ENCODE results near the gene DOC2B.
"Not testable (repeated sequence)": the region's sequence is repeated elsewhere in the genome, so short reads cannot be mapped to it uniquely, and the experiment has no call there.

The DOC2B gene

DNA sequence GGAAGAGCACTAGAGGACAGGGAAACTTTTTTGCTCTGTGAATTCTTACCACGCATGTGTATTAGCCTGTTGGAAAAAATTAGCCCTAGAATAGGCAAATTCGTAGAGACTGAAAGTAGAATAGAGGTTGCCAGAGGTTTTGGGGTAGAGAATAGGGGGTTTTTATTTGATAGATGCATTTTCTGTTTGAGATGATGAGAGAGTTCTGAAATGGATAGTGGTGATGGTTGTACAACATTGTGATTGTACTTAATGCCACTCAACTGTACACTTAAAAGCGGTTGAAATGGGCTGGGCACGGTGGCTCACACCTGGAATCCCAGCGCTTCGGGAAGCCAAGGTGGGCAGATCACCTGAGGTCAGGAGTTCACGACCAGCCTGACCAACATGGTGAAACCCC is 8.0 kb upstream of the DOC2B start:
- no peak for DNase-seq (ENCODE audit: low read depth)

DNA sequence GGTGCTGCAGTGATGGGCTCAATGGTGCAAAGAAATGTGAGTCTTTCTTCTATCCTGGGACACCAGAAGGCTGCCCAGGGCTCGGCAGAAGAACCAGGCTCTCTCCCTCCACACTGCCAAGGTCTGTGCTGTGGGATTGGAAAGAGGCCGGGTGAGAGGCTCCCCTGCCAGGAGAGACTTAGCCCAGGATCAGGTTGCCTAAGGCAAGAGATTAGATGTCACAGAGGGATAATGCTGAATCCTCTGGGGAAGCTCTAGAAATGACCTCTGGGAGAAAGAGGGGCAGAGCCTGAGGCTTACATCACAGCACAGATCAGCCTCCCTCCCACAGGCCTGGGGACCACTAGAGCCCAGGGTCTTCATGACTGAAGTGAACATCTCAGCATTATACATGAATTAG is 5.7 kb upstream of the DOC2B start:
- no peak for DNase-seq (ENCODE audit: low read depth)

DNA sequence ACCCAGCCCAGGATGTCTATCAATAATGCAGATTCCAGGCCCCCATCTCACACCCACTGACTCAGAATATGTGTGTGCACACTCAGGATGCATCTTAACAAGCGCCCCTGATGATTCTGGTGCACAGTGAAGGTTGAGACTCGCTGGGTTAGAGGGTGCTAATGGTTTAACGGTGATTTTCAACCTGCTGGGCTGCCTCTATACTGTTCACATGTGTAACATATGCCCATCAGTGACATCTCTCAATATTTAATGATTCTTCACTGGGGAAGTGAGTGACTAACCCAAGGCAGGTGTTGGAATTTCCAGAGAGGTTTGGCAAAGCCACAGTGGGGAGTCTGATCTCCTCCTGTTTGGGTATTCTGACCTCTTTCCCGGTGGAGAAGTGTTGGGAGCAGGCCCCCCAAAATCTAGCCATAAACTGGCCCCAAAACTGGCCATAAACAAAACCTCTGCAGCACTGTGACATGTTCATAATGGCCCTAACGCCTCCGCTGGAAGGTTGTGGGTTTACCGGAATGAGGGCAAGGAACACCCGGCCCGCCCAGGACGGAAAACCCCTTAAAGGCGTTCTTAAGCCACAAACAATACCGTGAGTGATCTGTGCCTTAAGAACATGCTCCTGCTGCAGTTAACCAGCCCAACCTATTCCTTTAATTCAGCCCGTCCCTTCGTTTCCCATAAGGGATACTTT is 4.1 kb upstream of the DOC2B start:
- no peak for DNase-seq (ENCODE audit: low read depth)

DNA sequence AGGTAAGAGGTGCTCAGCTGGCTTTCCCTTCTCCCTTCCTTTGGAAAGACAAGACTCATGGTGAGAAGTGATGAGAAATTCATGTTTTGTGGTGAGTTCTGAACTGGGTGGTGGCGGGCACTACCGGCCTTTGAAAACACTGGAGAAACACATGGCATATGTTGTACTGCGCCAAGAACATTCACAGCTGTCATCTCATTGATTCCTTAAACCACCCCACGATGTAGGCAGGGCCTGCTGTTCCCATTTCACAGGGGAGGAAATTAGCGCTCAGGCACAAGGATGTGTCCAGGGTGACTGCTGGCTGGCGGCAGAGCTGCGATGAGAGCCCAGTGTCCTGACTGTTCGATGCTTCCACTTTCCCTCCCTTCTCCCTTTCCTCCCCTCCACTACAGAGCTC is 1.6 kb upstream of the DOC2B start:
- DNase-seq (ENCODE audit: low read depth) = no peak

DNA sequence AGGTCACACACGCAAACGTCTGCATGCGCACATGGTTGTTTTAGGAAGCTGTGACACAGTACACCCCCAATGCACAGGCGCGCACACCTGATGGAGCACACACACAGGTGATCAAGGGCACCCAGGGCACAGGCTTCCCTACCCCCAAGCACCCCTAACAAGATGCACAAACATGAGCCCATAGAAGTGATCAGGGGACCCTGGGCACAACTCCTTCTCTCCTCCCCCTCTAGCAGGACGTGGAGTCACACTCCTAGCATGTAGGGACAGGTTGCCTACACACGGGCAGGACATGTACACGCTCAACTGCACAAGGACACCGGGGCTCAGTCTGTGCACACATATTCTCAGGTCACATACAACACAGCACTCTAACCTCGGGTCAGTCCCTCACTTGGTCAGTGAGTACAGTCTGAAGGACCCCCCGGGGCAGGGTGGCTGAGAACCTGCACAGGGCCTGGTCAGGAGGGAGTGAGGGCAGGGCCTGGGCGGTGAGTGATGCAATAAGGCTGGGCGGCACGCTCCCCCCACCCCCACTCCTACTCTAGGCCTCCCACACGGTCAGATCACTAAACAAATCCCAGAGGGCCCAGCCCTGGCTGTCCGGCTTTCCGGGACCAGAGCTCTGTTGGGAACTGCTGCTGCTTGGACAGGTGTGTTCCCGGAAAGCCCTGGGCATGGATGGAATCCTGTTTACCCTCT is 751 bp upstream of the DOC2B start:
- DNase-seq (ENCODE audit: low read depth) = no peak

DNA sequence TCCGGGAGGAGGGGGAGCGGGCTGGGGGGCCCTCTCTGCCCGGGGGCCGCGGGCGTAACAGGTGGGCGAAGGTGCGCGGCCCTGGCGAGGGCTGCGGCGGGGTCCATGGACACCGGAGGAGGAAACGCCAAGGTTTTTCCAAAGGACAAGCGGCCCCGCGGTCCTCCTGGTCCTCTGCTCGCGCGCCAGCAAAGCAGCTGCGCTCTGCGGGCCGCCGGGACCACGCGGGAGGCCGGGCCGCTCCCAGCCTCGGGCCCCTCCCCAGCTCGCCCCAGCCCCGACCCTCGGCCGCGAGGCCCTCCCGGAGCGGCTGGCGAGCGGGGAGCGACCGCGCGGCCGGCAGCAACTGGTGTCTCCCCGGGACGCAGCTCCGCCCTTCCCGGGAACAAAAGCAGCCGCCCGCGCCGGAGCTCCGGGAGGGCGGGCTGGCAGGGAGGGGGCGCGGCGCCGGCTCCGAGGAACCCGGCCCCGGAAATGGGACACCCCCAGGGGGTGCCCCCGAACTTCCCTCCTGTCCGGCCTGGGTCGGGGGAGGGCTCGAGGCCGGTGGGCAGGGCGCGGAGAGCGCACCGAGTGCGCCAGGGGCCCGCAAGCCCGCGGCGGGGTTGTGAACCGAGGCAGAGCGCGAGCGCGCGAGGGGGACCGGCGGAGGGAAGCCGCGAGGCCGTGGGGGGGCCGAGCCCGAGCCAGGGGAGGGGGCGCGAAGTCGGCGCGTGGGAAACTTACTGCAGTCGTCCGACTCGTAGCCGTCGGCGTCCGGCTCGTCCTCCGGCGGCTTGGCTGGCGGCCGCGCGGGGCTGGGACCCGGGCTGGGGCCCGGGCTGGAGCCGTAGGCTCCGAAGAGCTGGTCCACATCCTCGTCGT is 837 bp downstream of the DOC2B start:
- no peak for DNase-seq (ENCODE audit: low read depth)

DNA sequence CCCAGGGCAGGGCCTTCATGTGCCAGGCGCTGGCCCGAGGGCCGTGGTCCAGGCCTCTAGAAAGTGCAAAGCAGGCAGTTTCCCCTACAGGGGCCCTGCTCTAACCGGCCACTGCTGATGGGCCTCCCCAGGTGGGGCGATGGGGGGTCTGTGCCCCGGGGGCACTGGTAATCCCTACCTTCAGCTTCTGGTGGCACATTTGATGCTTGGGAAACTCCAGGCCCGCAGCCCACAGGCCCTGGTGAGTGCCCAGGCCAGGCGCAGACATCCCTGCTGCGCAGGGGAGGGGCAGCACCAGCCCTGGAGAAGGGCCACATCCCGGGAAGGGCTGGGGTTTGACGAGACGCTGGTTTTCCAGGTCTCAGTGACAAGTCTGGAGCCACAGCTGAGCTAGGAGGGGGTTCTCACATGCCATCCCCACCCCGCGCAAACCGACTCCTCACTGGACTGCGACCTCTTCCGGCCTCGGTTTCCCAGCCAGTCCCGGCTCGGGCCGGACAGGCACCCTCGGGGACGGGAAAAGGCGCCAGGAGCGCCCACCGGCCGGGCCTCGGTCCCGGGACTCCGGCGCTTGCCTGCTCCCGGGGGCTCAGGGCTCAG is 1.6 kb downstream of the DOC2B start:
- no peak for DNase-seq (ENCODE audit: low read depth)

DNA sequence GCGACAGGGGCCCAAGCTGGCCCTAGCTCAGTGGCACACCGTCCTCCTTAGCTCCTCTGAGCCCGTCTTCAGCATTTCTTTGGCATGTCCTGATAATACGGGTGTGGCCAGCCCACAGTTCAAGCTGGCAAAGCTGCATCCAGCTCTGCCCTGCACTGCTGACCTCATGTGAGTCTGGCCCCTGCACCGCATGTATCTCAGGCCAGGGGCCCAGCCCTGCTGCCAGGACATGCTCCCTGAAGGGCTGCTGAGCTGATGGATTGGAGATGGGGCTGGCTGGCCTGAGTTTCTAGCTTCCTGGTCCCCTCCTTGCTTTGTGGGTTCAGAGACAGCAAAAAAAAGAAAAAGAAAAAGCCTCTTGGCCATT is 2.4 kb downstream of the DOC2B start:
- no peak for DNase-seq (ENCODE audit: low read depth)

DNA sequence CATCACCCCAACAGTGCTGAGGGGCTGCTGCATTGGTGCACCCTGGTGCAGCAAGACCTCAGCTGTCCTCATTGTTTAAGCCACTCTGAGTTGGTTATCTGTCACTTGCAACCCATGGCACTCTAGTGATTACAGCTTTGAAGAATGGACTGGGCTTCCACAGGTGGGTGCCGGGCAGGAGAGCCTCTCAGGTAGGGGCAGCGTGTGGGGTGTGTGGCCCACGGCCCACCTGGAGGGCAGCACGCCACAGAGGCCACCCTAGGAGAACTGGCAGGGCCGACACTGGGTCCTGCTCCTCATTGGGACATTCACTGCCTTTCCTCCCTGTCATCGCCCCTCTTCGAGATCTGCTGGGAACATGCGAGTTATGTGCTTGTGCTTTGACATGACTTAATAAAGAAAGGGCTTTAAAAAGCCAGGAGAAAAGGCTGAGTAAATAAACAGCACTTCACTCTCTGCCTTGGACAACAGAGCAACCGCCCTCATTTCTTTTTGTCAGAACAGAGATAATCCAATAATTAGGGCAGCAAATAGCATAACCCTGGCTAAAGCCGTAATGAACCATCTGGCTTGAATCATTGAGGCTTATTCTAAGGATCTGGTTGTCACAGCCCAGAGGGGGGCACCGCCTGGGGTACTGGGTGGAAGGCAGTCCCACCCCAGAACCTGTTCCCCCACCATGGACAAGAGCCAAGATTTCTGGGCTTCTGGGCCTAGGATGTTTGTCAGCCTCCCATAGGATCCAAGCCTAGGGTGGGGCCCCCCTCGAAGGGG is 3.0 kb downstream of the DOC2B start:
- DNase-seq (ENCODE audit: low read depth) = no peak

DNA sequence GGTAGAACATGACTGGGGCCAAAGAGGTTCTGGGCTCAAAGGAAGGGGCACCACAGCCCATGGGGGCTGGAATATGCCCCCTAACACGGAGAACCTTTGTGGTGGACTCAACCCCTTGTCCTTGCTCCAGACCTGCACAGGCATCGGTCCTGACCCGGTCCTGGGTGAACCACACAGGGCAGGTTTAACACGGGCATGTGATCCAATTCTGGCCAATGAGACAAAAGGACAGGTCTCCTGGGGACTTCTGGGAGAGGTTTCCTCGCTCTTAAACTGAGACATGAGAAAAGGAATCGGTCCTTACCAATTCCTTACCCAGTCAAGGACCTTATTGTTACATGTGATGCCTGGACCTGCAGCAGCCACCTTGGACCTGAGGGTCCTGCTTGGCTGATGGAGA is 3.7 kb downstream of the DOC2B start:
- no peak for DNase-seq (ENCODE audit: low read depth)

DNA sequence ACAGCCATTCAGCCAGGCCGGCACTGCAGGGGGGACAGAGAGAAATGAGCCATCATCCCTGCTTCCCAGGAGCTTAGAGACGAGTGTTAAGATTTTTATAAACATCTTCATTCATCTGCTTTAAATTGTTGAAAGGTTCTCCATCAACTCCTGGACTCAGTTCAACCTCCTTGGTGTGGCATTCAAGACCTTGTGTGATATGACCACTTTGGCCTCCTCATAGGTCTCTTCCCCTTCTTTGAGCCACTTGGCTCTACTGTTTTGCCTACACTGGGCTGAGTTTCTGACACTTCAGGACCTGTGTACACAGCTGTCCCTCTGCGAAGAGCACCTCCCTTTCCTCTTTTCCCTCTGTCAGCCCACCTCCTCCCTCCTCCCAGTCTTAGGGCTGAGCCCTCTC is 4.3 kb downstream of the DOC2B start:
- no peak for DNase-seq (ENCODE audit: low read depth)

DNA sequence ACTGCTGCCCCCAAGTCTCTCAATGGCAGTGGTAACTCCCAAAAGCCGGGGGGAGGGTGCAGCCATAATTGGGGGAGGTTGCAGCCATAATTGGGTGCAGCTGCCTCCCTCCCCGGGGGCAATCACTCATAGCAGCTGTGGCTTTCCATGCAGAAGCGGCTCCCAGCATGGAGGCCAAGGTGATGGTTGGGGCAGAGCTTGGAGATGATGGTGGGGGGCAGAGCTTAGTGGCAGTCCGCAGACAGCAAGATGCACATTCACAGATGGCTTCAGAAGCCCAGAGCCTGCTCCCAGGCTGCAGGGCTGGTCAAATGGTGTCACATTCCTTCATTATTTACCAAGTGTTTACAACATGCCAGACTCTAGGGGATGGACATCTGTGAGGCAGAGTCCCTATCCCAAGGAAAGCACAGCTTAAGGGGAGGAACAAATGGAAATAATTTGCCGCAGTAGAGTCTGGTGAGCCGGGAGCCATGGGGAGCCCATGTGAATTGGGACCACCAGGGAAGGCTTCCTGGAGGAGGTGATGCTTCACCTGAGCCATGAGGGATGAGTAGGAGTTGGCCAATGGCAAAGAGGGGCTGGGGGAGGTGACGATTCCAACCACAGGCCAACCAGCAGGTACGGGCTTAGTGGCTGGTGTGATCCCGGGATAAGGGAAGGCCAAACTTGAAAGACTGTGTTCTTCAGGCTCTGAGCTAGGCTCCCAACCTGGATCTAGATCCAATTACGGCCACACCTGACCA is 8.1 kb downstream of the DOC2B start:
- no peak for DNase-seq (ENCODE audit: low read depth)

DNA sequence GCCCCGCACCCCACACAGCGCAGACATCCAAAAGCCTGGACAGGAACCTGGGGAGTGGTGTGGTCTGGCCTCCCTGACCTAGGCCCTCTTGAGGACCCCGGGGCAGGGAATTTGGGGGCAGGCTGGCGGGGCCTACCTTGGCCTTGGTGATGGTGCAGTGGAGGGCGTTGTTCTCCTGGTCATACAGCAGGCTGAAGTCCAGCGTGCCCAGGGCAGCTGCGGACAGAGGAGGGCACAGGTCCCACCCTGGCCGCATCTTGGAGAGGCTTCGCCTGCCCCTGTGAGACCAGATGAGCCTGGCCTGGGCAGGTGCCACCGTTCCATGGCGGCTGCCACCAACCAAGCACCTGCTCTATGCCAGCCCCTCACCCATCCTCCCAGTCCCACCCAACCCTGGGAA is 9.0 kb downstream of the DOC2B start:
- DNase-seq (ENCODE audit: low read depth) = no peak

DNA sequence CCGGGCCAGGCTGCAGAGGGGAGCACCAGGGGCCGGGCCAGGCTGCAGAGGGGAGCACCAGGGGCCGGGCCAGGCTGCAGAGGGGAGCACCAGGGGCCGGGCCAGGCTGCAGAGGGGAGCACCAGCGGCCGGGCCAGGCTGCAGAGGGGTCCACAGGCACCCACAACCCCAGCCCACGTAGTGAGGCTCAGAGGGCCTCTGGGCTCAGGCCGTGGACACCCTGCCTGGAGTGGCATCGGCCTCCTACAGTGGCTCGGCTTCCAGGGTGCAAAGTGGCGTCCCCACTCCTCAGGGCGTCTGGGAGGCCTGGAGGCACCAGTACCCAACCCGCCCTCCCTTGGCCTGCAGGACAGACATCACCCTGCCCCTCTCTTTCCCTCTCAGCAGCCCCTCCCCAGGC is 9.6 kb downstream of the DOC2B start:
- no peak for DNase-seq (ENCODE audit: low read depth)

DNA sequence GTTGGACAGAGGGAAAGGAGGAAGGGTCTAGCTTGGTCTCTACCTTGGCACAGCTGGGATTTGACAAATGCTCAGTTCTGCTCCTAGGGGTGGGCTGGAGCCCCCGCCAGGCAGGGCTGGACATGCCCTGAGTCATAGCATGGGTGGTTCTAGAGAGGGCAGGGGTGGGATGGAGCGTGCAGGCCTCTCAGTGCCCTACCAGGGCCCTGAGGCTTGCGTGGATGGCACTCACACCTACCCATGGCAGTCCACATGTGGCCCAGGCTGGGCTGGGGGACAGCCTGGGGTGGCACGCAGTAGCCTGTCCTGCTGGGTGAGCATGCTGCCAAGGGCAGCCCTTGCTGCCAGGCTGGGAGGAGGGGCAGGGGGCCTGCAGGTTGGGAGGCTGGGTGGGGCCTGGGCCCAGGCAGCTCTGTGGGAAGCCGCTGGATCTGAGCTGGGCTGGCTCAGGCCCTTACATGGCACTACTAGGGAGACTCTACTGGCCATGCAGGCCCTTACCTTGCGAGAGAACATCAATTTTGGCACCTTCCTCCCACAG is 11.2 kb downstream of the DOC2B start:
- DNase-seq (ENCODE audit: low read depth) = no peak

DNA sequence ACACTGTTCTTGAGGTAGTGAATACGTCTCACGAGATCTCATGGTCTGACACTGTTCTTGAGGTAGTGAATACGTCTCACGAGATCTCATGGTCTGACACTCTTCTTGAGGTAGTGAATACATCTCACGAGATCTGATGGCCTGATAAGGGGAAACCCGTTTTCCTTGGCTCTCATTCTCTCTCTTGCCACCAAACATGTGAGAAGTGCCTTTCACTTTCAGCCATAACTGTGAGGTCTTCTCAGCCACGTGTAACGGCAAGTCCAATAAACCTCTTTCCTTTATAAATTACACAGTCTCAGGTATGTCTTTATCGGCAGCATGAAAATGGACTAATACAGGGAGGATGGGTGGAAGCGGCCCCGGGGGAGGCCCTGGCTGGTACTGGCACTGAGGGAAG is 12.8 kb downstream of the DOC2B start:
- not testable (repeated sequence) for DNase-seq (ENCODE audit: low read depth)

DNA sequence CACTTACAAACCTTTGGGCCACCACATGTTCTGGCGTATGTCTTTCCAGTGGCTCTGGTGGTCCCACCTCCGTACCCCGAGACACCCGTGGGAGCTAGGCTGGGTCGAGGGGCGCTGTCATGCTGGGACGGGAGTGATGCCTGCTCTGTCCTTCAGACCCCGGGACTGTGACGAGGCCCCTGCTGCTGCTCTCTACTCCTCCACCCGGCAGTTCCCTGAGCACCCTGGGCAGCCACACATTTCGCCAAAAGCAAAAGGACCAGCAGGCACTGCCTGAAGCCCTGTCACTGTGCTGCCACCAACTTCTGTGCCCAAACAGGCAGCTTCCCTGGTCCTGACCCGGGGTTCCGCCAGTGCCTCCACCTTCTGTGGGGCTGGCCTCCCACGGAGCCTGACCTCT is 15.5 kb downstream of the DOC2B start:
- no peak for DNase-seq (ENCODE audit: low read depth)

DNA sequence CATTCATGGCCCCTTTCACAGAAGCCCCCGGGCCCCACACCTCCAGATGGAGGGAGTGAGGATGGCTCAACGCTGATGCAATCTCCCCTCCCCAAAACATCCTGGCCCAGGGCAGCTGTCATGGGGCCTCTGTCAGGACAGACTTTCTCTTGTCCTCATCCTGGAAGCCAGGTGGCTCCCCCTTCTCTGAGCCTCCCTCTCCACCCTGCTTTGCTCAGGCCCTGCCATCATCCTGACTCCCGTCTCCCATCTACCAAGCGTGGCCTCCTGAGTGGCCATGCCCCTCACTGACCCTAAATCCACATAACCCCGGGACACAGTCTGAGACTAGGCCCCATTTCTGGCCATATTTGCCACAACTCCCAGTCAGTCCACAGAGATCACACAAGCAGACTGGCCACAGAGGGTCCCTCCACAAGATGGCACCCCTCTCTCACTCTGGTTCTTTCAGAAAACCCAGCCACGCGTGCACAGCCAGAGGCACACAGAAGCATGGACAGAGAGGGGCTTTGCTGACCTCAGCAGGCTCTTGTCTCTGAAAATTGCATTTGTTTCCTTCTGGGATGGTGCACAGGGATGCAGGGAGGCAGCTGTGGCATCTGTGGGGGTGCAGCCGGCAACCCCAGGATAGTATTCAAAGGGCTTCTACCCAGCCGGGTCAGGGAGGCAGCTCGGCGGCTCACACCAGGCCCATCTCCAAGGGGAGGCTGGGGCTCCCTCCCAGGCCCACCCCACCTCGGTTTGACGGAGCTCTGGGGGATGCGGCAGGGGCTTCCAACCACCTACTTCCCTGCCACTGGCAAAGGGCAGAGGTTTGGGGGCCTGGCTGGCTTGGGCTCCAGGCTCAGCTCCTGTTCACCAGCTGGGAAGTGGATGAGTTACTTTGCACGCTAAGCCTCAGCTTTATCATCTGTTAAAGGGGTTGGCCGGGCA is 16.9 kb downstream of the DOC2B start:
- DNase-seq (ENCODE audit: low read depth) = no peak

DNA sequence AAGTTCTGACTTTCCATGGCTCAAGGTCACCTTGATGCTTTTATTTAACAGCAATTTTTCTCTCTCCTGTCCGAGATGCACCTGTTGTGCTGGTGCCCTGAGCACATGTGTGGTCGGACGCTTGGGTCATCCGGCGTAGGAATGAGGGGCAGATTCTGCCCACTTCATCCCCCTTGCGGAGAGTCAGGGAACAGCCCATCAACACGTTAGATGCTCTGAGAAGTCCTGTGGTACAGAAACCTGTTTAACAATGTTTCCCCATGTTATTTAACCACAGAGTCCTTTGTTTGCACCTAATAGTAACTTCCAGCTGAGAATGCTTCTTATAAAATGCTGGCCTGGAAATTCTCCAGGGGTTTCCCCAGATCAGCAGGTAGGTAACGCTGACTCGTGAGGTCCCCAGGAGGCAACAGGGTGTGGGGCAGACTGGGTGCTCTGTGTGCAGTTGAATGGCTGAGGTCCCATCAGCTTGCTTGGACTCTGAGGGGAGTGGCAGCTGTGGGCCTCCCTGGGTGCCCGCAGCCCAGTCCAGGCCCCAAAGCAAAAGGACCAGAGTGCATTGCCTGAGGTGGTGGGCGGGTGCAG is 17.8 kb downstream of the DOC2B start:
- DNase-seq (ENCODE audit: low read depth) = no peak
